D721Med (cell line): Measurements from ENCODE around the gene GRK3.

Experiments used
- DNase-seq: peaks from one replicate; pipeline ENCODE4 v3.0.0; 2011; ENCODE audit warnings: low spot score; ENCODE audit not compliant: insufficient read length
- FAIRE-seq: peaks from 2 replicates; lab custom pipeline; 2011; peaks lifted over from hg19 to GRCh38; lab: Jason Lieb, UNC
- CTCF ChIP-seq: IDR thresholded peaks from 2 replicates; pipeline ENCODE4 v1.5.1; 2012; ENCODE audit warnings: mild to moderate bottlenecking, control low read depth; ENCODE audit not compliant: insufficient read depth; ENCODE audit errors: missing control alignments

GRK3 gene

DNA sequence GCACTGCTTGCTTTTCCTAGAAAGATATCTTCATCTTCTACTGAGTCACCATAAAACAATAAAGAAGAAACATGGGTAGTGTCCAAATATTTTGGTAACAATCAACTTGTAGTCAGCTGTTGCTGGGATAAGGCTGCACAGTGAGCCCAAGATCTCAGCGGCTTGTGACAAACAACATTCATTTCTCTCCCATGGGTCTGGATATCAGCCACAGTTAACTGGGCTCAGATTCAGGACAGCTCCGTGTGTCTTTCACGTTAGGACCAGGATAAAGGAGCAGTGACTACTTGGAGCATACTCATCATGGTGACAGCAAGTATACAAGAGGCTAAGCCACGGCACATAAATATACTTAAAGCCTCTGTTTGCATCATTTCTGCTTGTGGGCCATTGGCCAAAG, 27.9 kb upstream of the GRK3 start:
- FAIRE-seq = no peak

GRCh38 chr22:25540166-25540907, 24.1 kb upstream of the GRK3 start:
- TF ChIP-seq CTCF = no peak
- DNase-seq (no peak), FAIRE-seq (no peak)

More for the DNA sequence above, 27.9 kb upstream of the GRK3 start:
- no peak for DNase-seq
- no peak for TF ChIP-seq CTCF

DNA sequence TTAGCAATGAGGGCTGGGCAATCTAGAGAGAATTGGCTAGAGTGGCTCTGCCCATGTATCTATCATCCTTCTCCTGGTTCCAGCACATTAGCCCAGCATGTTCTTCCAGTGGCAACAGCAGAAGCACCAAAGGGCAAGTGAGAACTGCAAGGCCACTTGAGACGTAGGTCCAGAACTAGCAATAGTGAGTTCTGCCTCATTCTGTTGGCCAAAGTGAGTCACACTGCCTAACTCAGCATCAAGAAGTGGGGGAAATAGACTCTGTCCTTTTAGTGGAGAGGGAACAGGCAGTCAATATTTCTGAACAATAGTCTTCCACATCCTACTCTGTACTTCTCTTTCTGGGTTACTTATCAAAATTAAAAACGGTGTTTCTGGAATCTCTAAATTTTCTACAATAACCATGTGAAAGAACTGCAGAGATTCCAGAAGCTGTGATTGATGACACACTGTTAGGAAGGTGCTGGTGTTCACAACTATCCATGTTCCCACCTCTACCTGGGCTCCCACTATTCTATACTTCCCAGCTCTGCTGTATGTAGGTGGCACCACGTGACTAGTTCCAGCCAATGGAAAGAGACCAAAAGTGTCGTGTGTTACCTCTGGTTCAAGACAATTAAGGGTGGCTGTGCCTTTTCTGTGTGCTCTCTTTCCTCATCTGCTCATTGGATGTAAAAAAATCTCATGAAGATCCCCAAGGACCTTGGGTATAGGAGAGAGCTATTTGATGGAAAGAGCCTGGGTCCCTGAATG, 23.4 kb upstream of the GRK3 start:
- FAIRE-seq (no peak), DNase-seq (no peak)
- TF ChIP-seq CTCF = no peak

- no peak for DNase-seq
- no peak for FAIRE-seq
- no peak for TF ChIP-seq CTCF
Measured at GRCh38 chr22:25542191-25542590, 22.3 kb upstream of the GRK3 start.

GRCh38 chr22:25542720-25543402, 21.6 kb upstream of the GRK3 start:
- TF ChIP-seq CTCF = no peak
- FAIRE-seq = no peak
- DNase-seq = no peak

DNA sequence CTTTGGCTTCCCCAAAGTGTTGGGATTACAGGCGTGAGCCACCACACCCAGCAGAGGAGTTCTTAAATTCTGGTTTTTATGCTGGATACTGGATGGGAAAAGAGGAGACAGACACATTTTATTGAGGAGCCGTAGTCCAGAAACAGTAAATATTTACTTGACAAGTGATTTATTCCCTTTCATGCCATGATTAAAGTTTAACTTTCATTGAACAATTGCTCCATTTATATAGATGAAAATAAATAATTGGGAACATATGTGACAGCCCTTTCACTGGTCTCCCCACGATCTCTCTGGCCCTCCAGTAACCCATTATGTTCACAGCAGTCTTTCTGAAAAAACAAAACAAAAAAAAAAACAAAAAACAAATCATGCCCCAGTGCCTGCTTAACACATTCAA, 19.3 kb upstream of the GRK3 start:
- no peak for DNase-seq
- FAIRE-seq = no peak
- no peak for TF ChIP-seq CTCF
